ENCODE measurements around the gene CLDN24. TPM values are rescaled to one million over a fixed set of nuclear protein-coding genes. Genes with fewer than 3 reads are reported as not detected.

Gene CLDN24
- total RNA-seq, 1 experiment from 2014 or later = not detected

DNA sequence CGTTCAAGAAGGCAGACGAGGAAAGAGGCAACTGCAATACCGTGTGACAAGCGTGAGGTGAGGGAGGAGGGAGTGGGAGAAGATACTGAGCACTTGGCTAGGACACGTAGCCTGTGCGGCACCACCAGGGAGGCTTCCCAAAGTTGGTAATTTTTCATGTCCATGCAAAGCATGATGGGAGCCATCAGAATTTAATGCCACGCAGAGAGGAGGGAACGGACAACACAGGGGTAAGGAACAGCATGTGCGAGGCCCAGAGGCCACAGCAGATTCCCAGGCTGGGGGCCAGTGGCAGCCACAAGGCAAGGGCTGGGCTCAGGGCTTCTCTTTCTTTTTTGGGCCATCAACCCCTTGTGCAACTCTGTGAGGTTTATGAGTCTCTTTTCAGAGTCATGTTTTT, 11.0 kb upstream of the CLDN24 start (continued):
- TF ChIP-seq, protein P1, sequence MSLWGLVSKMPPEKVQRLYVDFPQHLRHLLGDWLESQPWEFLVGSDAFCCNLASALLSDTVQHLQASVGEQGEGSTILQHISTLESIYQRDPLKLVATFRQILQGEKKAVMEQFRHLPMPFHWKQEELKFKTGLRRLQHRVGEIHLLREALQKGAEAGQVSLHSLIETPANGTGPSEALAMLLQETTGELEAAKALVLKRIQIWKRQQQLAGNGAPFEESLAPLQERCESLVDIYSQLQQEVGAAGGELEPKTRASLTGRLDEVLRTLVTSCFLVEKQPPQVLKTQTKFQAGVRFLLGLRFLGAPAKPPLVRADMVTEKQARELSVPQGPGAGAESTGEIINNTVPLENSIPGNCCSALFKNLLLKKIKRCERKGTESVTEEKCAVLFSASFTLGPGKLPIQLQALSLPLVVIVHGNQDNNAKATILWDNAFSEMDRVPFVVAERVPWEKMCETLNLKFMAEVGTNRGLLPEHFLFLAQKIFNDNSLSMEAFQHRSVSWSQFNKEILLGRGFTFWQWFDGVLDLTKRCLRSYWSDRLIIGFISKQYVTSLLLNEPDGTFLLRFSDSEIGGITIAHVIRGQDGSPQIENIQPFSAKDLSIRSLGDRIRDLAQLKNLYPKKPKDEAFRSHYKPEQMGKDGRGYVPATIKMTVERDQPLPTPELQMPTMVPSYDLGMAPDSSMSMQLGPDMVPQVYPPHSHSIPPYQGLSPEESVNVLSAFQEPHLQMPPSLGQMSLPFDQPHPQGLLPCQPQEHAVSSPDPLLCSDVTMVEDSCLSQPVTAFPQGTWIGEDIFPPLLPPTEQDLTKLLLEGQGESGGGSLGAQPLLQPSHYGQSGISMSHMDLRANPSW (CRISPR knock-in tag; conservative IDR thresholded peaks at IDR 0.05; ENCODE audit: low read depth) = no peak
- no peak for TF ChIP-seq GRHL2 (CRISPR knock-in tag; IDR thresholded peaks at IDR 0.05; ENCODE audit: insufficient replicate concordance, severe bottlenecking)

DNA sequence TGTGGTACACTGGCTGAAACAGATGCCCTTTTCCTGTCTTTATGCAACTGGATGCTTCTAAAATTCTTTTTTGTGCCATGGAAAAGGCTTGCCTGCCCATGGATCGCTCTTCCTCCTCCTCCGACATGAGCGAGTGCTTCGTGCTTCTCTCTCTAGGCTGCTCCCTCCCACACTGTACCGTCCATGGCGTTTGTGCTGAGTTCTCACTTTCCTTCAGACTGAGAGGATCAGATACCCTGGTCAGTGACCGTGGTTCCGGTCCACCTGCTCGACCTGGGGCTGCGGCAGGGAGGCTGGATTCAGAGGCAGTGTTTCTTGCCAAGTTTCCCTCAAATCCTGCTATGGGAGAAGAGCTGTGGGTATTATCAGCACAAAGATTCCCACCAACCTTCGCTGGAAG, 10.2 kb upstream of the CLDN24 start:
- Mint-ChIP-seq H3K4me1 (peaks cover 4% of the 10 kb centered on the region; the same call in 1 of the 2 replicates), H3K36me3 (peaks cover 5% of the 10 kb centered on the region; the same call in 1 of the 2 replicates), H3K4me3 (no peak overlapping the region), H3K27me3 (ENCODE audit: low read depth) (no peaks in the 10 kb centered on the region), H3K9me3 (peaks cover 12% of the 10 kb centered on the region), H3K27ac (no peak overlapping the region)
- POLR2A ChIA-PET = no interaction called here
- no peak for ATAC-seq
- no peak for TF ChIP-seq EMX1 (CRISPR knock-in tag; IDR thresholded peaks at IDR 0.05)
- TF ChIP-seq, protein P2, sequence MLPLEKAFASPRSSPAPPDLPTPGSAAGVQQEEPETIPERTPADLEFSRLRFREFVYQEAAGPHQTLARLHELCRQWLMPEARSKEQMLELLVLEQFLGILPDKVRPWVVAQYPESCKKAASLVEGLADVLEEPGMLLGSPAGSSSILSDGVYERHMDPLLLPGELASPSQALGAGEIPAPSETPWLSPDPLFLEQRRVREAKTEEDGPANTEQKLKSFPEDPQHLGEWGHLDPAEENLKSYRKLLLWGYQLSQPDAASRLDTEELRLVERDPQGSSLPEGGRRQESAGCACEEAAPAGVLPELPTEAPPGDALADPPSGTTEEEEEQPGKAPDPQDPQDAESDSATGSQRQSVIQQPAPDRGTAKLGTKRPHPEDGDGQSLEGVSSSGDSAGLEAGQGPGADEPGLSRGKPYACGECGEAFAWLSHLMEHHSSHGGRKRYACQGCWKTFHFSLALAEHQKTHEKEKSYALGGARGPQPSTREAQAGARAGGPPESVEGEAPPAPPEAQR (CRISPR knock-in tag; IDR thresholded peaks at IDR 0.05) = no peak
- TF ChIP-seq ZNF219 (CRISPR knock-in tag; IDR thresholded peaks at IDR 0.05; ENCODE audit: borderline replicate concordance) = no peak
- TF ChIP-seq, protein P3, sequence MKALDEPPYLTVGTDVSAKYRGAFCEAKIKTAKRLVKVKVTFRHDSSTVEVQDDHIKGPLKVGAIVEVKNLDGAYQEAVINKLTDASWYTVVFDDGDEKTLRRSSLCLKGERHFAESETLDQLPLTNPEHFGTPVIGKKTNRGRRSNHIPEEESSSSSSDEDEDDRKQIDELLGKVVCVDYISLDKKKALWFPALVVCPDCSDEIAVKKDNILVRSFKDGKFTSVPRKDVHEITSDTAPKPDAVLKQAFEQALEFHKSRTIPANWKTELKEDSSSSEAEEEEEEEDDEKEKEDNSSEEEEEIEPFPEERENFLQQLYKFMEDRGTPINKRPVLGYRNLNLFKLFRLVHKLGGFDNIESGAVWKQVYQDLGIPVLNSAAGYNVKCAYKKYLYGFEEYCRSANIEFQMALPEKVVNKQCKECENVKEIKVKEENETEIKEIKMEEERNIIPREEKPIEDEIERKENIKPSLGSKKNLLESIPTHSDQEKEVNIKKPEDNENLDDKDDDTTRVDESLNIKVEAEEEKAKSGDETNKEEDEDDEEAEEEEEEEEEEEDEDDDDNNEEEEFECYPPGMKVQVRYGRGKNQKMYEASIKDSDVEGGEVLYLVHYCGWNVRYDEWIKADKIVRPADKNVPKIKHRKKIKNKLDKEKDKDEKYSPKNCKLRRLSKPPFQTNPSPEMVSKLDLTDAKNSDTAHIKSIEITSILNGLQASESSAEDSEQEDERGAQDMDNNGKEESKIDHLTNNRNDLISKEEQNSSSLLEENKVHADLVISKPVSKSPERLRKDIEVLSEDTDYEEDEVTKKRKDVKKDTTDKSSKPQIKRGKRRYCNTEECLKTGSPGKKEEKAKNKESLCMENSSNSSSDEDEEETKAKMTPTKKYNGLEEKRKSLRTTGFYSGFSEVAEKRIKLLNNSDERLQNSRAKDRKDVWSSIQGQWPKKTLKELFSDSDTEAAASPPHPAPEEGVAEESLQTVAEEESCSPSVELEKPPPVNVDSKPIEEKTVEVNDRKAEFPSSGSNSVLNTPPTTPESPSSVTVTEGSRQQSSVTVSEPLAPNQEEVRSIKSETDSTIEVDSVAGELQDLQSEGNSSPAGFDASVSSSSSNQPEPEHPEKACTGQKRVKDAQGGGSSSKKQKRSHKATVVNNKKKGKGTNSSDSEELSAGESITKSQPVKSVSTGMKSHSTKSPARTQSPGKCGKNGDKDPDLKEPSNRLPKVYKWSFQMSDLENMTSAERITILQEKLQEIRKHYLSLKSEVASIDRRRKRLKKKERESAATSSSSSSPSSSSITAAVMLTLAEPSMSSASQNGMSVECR (CRISPR knock-in tag; IDR thresholded peaks at IDR 0.05; ENCODE audit: borderline replicate concordance) = no peak
- TF ChIP-seq SOX15 (CRISPR knock-in tag; IDR thresholded peaks at IDR 0.05) = no peak
- no peak for TF ChIP-seq ATF1 (CRISPR knock-in tag; IDR thresholded peaks at IDR 0.05)
- TF ChIP-seq, protein P4, sequence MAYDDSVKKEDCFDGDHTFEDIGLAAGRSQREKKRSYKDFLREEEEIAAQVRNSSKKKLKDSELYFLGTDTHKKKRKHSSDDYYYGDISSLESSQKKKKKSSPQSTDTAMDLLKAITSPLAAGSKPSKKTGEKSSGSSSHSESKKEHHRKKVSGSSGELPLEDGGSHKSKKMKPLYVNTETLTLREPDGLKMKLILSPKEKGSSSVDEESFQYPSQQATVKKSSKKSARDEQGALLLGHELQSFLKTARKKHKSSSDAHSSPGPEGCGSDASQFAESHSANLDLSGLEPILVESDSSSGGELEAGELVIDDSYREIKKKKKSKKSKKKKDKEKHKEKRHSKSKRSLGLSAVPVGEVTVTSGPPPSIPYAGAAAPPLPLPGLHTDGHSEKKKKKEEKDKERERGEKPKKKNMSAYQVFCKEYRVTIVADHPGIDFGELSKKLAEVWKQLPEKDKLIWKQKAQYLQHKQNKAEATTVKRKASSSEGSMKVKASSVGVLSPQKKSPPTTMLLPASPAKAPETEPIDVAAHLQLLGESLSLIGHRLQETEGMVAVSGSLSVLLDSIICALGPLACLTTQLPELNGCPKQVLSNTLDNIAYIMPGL (CRISPR knock-in tag; IDR thresholded peaks at IDR 0.05) = no peak
- no peak for DNase-seq (ENCODE audit: low spot score)
- CTCF ChIA-PET = no interaction called here

DNA sequence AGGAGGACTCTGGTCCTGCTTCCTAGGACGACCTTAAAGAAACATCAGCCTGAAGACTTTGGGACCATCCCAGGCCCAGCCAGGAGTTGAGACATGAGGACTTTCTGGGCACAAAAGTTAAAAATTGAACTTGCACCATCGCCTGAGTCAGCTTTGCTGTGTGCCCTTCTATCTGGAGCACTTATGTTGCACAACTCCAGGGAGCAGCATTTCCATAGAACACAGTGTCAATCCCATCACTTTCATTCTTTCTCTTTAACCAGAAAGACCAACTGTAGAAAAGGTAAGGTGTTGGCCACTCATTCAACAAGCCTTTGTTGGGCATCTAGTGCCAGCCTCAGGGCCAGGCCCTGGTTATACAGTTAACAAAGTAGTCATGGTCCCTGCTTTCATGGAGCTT, 8.6 kb upstream of the CLDN24 start:
- CTCF ChIA-PET = interaction anchor here (0.6 to 1.1 kb wide), 2 partner anchors 51 to 76 kb away, joined by 3 to 4 read pairs; no protein-coding TSS in a partner anchor
- Mint-ChIP-seq H3K9me3 (peaks cover 21% of the 10 kb centered on the region), H3K36me3 (peaks cover 17% of the 10 kb centered on the region), H3K27ac (no peak overlapping the region), H3K27me3 (ENCODE audit: low read depth) (no peaks in the 10 kb centered on the region), H3K4me3 (no peak overlapping the region), H3K4me1 (peaks cover 4% of the 10 kb centered on the region; the same call in 1 of the 2 replicates)
- TF ChIP-seq, protein P5, sequence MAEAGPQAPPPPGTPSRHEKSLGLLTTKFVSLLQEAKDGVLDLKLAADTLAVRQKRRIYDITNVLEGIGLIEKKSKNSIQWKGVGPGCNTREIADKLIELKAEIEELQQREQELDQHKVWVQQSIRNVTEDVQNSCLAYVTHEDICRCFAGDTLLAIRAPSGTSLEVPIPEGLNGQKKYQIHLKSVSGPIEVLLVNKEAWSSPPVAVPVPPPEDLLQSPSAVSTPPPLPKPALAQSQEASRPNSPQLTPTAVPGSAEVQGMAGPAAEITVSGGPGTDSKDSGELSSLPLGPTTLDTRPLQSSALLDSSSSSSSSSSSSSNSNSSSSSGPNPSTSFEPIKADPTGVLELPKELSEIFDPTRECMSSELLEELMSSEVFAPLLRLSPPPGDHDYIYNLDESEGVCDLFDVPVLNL (CRISPR knock-in tag; IDR thresholded peaks at IDR 0.05; ENCODE audit: borderline replicate concordance, low read depth) = no peak
- TF ChIP-seq CBFB (CRISPR knock-in tag; IDR thresholded peaks at IDR 0.05; ENCODE audit: low read depth) = no peak
- TF ChIP-seq KAT7 (CRISPR knock-in tag; IDR thresholded peaks at IDR 0.05; ENCODE audit: borderline replicate concordance) = no peak
- no peak for TF ChIP-seq MYBL2 (CRISPR knock-in tag; IDR thresholded peaks at IDR 0.05)
- TF ChIP-seq ZNF423 (CRISPR knock-in tag; IDR thresholded peaks at IDR 0.05) = no peak
- no peak for TF ChIP-seq ZNF232 (CRISPR knock-in tag; IDR thresholded peaks at IDR 0.05)
- TF ChIP-seq SMAD4 (CRISPR knock-in tag; IDR thresholded peaks at IDR 0.05) = no peak
- TF ChIP-seq, protein P4 (CRISPR knock-in tag; IDR thresholded peaks at IDR 0.05) = no peak
- TF ChIP-seq, protein P6, sequence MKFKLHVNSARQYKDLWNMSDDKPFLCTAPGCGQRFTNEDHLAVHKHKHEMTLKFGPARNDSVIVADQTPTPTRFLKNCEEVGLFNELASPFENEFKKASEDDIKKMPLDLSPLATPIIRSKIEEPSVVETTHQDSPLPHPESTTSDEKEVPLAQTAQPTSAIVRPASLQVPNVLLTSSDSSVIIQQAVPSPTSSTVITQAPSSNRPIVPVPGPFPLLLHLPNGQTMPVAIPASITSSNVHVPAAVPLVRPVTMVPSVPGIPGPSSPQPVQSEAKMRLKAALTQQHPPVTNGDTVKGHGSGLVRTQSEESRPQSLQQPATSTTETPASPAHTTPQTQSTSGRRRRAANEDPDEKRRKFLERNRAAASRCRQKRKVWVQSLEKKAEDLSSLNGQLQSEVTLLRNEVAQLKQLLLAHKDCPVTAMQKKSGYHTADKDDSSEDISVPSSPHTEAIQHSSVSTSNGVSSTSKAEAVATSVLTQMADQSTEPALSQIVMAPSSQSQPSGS (CRISPR knock-in tag; IDR thresholded peaks at IDR 0.05; ENCODE audit: borderline replicate concordance, low read depth) = no peak
- ATAC-seq (no peak), DNase-seq (ENCODE audit: low spot score) (no peak)
- POLR2A ChIA-PET = no interaction called here
